22Rv1 (cell line): ENCODE measurements around the gene CSTF3.
"Not testable (repeated sequence)": the region's sequence is repeated elsewhere in the genome, so short reads cannot be mapped to it uniquely, and the experiment has no call there.

Source experiments
- CTCF ChIP-seq: fragments of 450-650 bp; IDR thresholded peaks from 2 replicates; pipeline ENCODE4 v1.5.1; 2017; ENCODE audit warnings: mild to moderate bottlenecking
- ZFX ChIP-seq: fragments of 450-650 bp; IDR thresholded peaks from 2 replicates; pipeline ENCODE4 v1.6.1; 2017; ENCODE audit warnings: antibody characterized with exemption, borderline replicate concordance

- TF ChIP-seq CTCF, ZFX: not testable (repeated sequence)
Measured at GRCh38 chr11:33176760-33177159, 15.5 kb upstream of the CSTF3 start.
